Measurements from ENCODE around the gene MPP2. TPM values are rescaled to one million over a fixed set of nuclear protein-coding genes. Genes with fewer than 3 reads are reported as not detected.

MPP2 gene
- total RNA-seq, 6 donors from 2014 or later = 0.20 to 2.0 (median 0.74) TPM; not detected in 1

- H3K9me3 ChIP-seq = no peaks in the 10 kb centered on the region
- WGBS, 2 donors = 96 to 97% methylated on average over 7 of the region's 7 CpGs
- no peaks in the 10 kb centered on the region for H3K27me3 ChIP-seq
- ATAC-seq (ENCODE audit: low FRiP score in 2 of 2) = no peak
- peaks cover 4 to 59% (median 22%) of the 10 kb centered on the region in 4 donors for H3K36me3 ChIP-seq
- peaks cover 24 to 45% (median 34%) of the 10 kb centered on the region in 4 donors for H3K4me1 ChIP-seq
- H3K4me3 ChIP-seq = no peak overlapping the region
- no peak for DNase-seq
- TF ChIP-seq EP300 (IDR thresholded peaks at IDR 0.05) (no peak), POLR2A (IDR thresholded peaks at IDR 0.05) (no peak), POLR2AphosphoS5 (IDR thresholded peaks at IDR 0.05) (no peak), CTCF (IDR thresholded peaks at IDR 0.05) (no peak)
- H3K27ac ChIP-seq = no peak overlapping the region
Observed at GRCh38 chr17:43826206-43826605, 81.1 kb downstream of the MPP2 start.

- peaks cover 20 to 38% (median 29%) of the 10 kb centered on the region in 4 donors for H3K4me1 ChIP-seq
- no peak for DNase-seq
- no peak for TF ChIP-seq POLR2AphosphoS5 (IDR thresholded peaks at IDR 0.05)
- TF ChIP-seq POLR2A (IDR thresholded peaks at IDR 0.05) = no peak
- TF ChIP-seq EP300 (IDR thresholded peaks at IDR 0.05) = no peak
- TF ChIP-seq CTCF (IDR thresholded peaks at IDR 0.05) = no peak
- H3K9me3 ChIP-seq = no peaks in the 10 kb centered on the region
- H3K27me3 ChIP-seq = no peaks in the 10 kb centered on the region
- no peak for ATAC-seq (ENCODE audit: low FRiP score in 2 of 2)
- H3K4me3 ChIP-seq = no peak overlapping the region
- peaks cover 4 to 59% (median 24%) of the 10 kb centered on the region in 4 donors for H3K36me3 ChIP-seq
- 80 to 90% methylated on average over 1 to 12 of the region's 12 CpGs for WGBS, 2 donors
- H3K27ac ChIP-seq = peak overlapping the region in 2 of 4 donors; percentile 26 to 84
Observed at GRCh38 chr17:43825567-43825966, 81.8 kb downstream of the MPP2 start.

Other genes starting within 250 kb of the MPP2 start
- 1 to 10 TPM in 2 of 6 donors, under 1 TPM in 1, not detected in 3; 0.98 to 3.0 (median 1.6) TPM for gene MEOX1, start 245.6 kb downstream of the MPP2 start, total RNA-seq
- not detected for gene SOST, start 148.7 kb downstream of the MPP2 start, total RNA-seq
- gene DUSP3, start 128.6 kb downstream of the MPP2 start, total RNA-seq = 100 to 1,000 TPM in 3 of 6 donors, 10 to 100 TPM in 3; 58.7 to 122 (median 101) TPM
- under 1 TPM in 1 of 6 donors, not detected in 5; 0.17 TPM for gene CFAP97D1, start 127.1 kb downstream of the MPP2 start, total RNA-seq
- 100 to 1,000 TPM in 1 of 6 donors, 10 to 100 TPM in 5; 16.2 to 142 (median 38.5) TPM for gene MPP3, start 74.4 kb downstream of the MPP2 start, total RNA-seq
- 10 to 100 TPM in 2 of 6 donors, 1 to 10 TPM in 3, under 1 TPM in 1; 0.71 to 65.9 (median 7.8) TPM for gene CD300LG, start 60.4 kb downstream of the MPP2 start, total RNA-seq
- not detected for gene PPY, start 34.9 kb upstream of the MPP2 start, total RNA-seq
- gene PYY, start 46.4 kb upstream of the MPP2 start, total RNA-seq = under 1 TPM in 1 of 6 donors, not detected in 5; 0.60 TPM
- gene NAGS, start 97.1 kb upstream of the MPP2 start, total RNA-seq = 10 to 100 TPM in 1 of 6 donors, 1 to 10 TPM in 5; 4.3 to 12.4 (median 7.0) TPM
- gene TMEM101, start 107.4 kb upstream of the MPP2 start, total RNA-seq = 10 to 100 TPM; 10.5 to 36.9 (median 29.1) TPM
- 10 to 100 TPM; 14.8 to 38.3 (median 33.6) TPM for gene LSM12, start 159.1 kb upstream of the MPP2 start, total RNA-seq
- 10 to 100 TPM; 16.8 to 63.0 (median 33.8) TPM for gene G6PC3, start 163.2 kb upstream of the MPP2 start, total RNA-seq
- gene HDAC5, start 216.1 kb upstream of the MPP2 start, total RNA-seq = 100 to 1,000 TPM in 2 of 6 donors, 10 to 100 TPM in 4; 59.9 to 138 (median 64.9) TPM
- 1 to 10 TPM in 4 of 6 donors, under 1 TPM in 2; 0.89 to 1.4 (median 1.0) TPM for gene HROB, start 234.4 kb upstream of the MPP2 start, total RNA-seq